K562 (cell line): Measurements from ENCODE around the gene AP1G2. TPM values are rescaled to one million over a fixed set of nuclear protein-coding genes. Genes with fewer than 3 reads are reported as not detected.

Source experiments
- ATAC-seq: fragments of 200-7000 bp; cut with Tn5 transposase; 3 replicates; pipeline ENCODE4 v1.9.1; 2020; ENCODE audit warnings: moderate library complexity
- BruUV-seq: library from RNA; stranded (reverse); fragments of 400-500 nt; replicated peaks from 2 replicates; lab custom pipeline; 2021; lab: Mats Ljungman, UMichigan
- CTCF ChIA-PET: fragments of 300-600 bp; formaldehyde crosslinking; extraction: SDS; loops from one replicate; lab custom pipeline; 2021; ENCODE audit warnings: low intra/inter-chr PET ratio; lab: Yijun Ruan, JAX
- POLR2A ChIA-PET: fragments of 300-600, 350-650 bp; sonication (Branson Sonifier 250); formaldehyde crosslinking; extraction: SDS; loops from one replicate; lab custom pipeline; 2021; ENCODE audit warnings: antibody characterized with exemption, inconsistent platforms; lab: Yijun Ruan, JAX
- DNase-seq, 4 experiments: peaks; one replicate each; pipeline versions ENCODE4 v3.0.0 to v3.0.0-alpha.2; 2011 to 2018; ENCODE audit warnings: low spot score in 3 of 4, mixed read lengths in 3 of 4; ENCODE audit errors: extremely low read depth in 1 of 4
- FAIRE-seq: peaks from 2 replicates; lab custom pipeline; 2011; peaks lifted over from hg19 to GRCh38; lab: Jason Lieb, UNC
- H2AFZ ChIP-seq: 2 replicates; pipeline ENCODE4 v1.6.0; 2011; ENCODE audit warnings: low read depth, low read length, control low read depth, inconsistent platforms
- H3K27ac ChIP-seq: fragments of 200-600 bp; 3 replicates; pipeline ENCODE4 v1.8.0; 2011; ENCODE audit warnings: low read depth, mild to moderate bottlenecking, control low read depth, inconsistent platforms, low read length, moderate library complexity, mixed read lengths; ENCODE audit errors: extremely low read depth
- H3K27me3 ChIP-seq, 2 experiments: fragments of 300-600 bp in 1 of 2; 2 replicates in 1 of 2; 3 replicates in 1 of 2; pipeline versions ENCODE4 v1.6.0 to v1.8.0; 2011; ENCODE audit warnings: inconsistent platforms in 2 of 2, low read length in 2 of 2, mild to moderate bottlenecking in 1 of 2, mixed read lengths in 1 of 2, moderate library complexity in 1 of 2; ENCODE audit not compliant: control insufficient read depth in 2 of 2, insufficient read depth in 2 of 2
- H3K36me3 ChIP-seq: fragments of 300-600 bp; 3 replicates; pipeline ENCODE4 v1.8.0; 2011; ENCODE audit warnings: mild to moderate bottlenecking, low read length, inconsistent platforms; ENCODE audit not compliant: control insufficient read depth, insufficient read depth
- H3K4me1 ChIP-seq, 2 experiments: fragments of 200-600 bp in 1 of 2; replicated peaks in 1 of 2; 2 replicates in 1 of 2; 3 replicates in 1 of 2; pipeline versions ENCODE4 v1.5.1 to v1.8.0; 2011; ENCODE audit warnings: inconsistent platforms in 2 of 2, low read length in 2 of 2, mild to moderate bottlenecking in 1 of 2, mixed read lengths in 1 of 2, moderate library complexity in 1 of 2; ENCODE audit not compliant: control insufficient read depth in 2 of 2, insufficient read depth in 2 of 2
- H3K4me2 ChIP-seq: 2 replicates; pipeline ENCODE4 v1.6.1; 2011; ENCODE audit warnings: low read length, control low read depth, inconsistent platforms, mixed read lengths; ENCODE audit not compliant: insufficient read depth
- H3K4me3 ChIP-seq: fragments of 200-600 bp; sonication (generic), shearing (Covaris generic); 2 replicates; pipeline ENCODE4 v1.5.1; 2016; ENCODE audit warnings: control low read depth, inconsistent platforms
- H3K79me2 ChIP-seq: fragments of 200-600 bp; 3 replicates; pipeline ENCODE4 v1.8.0; 2011; ENCODE audit warnings: low read length, inconsistent platforms; ENCODE audit not compliant: control insufficient read depth, insufficient read depth
- H3K9ac ChIP-seq, 2 experiments: 2 replicates each; pipeline versions ENCODE4 v1.6.0 to v1.6.1; 2011; ENCODE audit warnings: low read depth in 2 of 2, low read length in 2 of 2, control low read depth in 1 of 2, inconsistent platforms in 1 of 2, mild to moderate bottlenecking in 1 of 2, mixed read lengths in 1 of 2; ENCODE audit not compliant: insufficient read depth in 1 of 2
- H3K9me1 ChIP-seq: one replicate; pipeline ENCODE4 v1.6.0; 2011; ENCODE audit warnings: inconsistent platforms, mild to moderate bottlenecking, low read length, moderate library complexity; ENCODE audit not compliant: control insufficient read depth, insufficient read depth
- H3K9me3 ChIP-seq: replicated peaks from 2 replicates; pipeline ENCODE4 v1.5.1; 2011; ENCODE audit warnings: low read depth, low read length, inconsistent platforms; ENCODE audit not compliant: control insufficient read depth, insufficient read depth
- H4K20me1 ChIP-seq: replicated peaks from 2 replicates; pipeline ENCODE4 v1.6.1; 2011; ENCODE audit warnings: low read length, inconsistent platforms, mixed read lengths; ENCODE audit not compliant: control insufficient read depth, insufficient read depth
- ESRRB ChIP-seq: fragments of 250-450 bp; sonication (Bioruptor Pico); IDR thresholded peaks from 2 replicates; pipeline ENCODE4 v1.5.0; 2020; ENCODE audit warnings: mild to moderate bottlenecking, moderate library complexity, borderline replicate concordance
- GABPB2 ChIP-seq: fragments of 250-450 bp; sonication (Bioruptor Pico); conservative IDR thresholded peaks from 2 replicates; pipeline ENCODE4 v1.5.1; 2021; ENCODE audit warnings: mild to moderate bottlenecking
- IRF9 ChIP-seq: fragments of 450-650 bp; IDR thresholded peaks from 2 replicates; pipeline ENCODE4 v1.6.1; 2016; ENCODE audit warnings: missing biosample characterization, missing genetic modification characterization
- JUN ChIP-seq, 2 experiments: sonication (generic) in 1 of 2; formaldehyde crosslinking in 1 of 2; IDR thresholded peaks; 2 replicates each; pipeline versions ENCODE4 v1.6.1 to v1.8.0; 2012 to 2022; ENCODE audit warnings: borderline replicate concordance in 2 of 2, mild to moderate bottlenecking in 2 of 2, improper control_type of control experiment in 1 of 2, low read depth in 1 of 2, low read length in 1 of 2, missing genetic modification reagents in 1 of 2
- NFE2 ChIP-seq: IDR thresholded peaks from 2 replicates; pipeline ENCODE4 v1.6.1; 2014; ENCODE audit warnings: antibody characterized with exemption, low read depth
- NFIC ChIP-seq: fragments of 450-650 bp; IDR thresholded peaks from 2 replicates; pipeline ENCODE4 v1.6.1; 2017; ENCODE audit warnings: mild to moderate bottlenecking, inconsistent platforms
- NFYB ChIP-seq: IDR thresholded peaks from 2 replicates; pipeline ENCODE4 v1.6.1; 2011; ENCODE audit warnings: mild to moderate bottlenecking, moderate library complexity; ENCODE audit not compliant: insufficient read length; ENCODE audit errors: extremely low read depth
- PTTG1 ChIP-seq: fragments of 450-650 bp; IDR thresholded peaks from 2 replicates; pipeline ENCODE4 v1.6.1; 2016; ENCODE audit warnings: low read depth, mild to moderate bottlenecking, missing genetic modification characterization, missing compliant biosample characterization
- RAD21 ChIP-seq, 2 experiments: fragments of 250-450 bp in 1 of 2; fragments of 450-650 bp in 1 of 2; sonication (Bioruptor Pico) in 1 of 2; formaldehyde crosslinking in 1 of 2; IDR thresholded peaks in 1 of 2; conservative IDR thresholded peaks in 1 of 2; 2 replicates each; pipeline versions ENCODE4 v1.4.0 to v1.8.0; 2020 to 2022; ENCODE audit warnings: mild to moderate bottlenecking in 2 of 2, moderate library complexity in 1 of 2
- RBM34 ChIP-seq: fragments of 200-400 bp; formaldehyde crosslinking; IDR thresholded peaks from 2 replicates; pipeline ENCODE4 v1.6.1; 2018; ENCODE audit warnings: low read length, borderline replicate concordance; ENCODE audit not compliant: insufficient read depth
- USF2 ChIP-seq: sonication (generic); formaldehyde crosslinking; IDR thresholded peaks from 2 replicates; pipeline ENCODE4 v1.5.0; 2020; ENCODE audit warnings: missing genetic modification reagents
- ZBTB49 ChIP-seq: sonication (generic); formaldehyde crosslinking; IDR thresholded peaks from 2 replicates; pipeline ENCODE4 v1.8.0; 2022; ENCODE audit warnings: missing genetic modification reagents, mild to moderate bottlenecking, borderline replicate concordance
- ZNF174 ChIP-seq: fragments of 250-450 bp; sonication (Bioruptor Pico); IDR thresholded peaks from 2 replicates; pipeline ENCODE4 v1.4.0; 2020; ENCODE audit warnings: mild to moderate bottlenecking
- ZNF79 ChIP-seq: fragments of 250-450 bp; sonication (Bioruptor Pico); IDR thresholded peaks from 2 replicates; pipeline ENCODE4 v1.4.0; 2020; ENCODE audit warnings: low read depth, mild to moderate bottlenecking, moderate library complexity
- WGBS: fragments of 100-300 bp; shearing (Covaris generic); methylation state at CpG from one replicate; pipeline ENCODE4 v1.1.6; 2016; ENCODE audit warnings: low coverage, mixed read lengths; ENCODE audit not compliant: insufficient coverage; ENCODE audit errors: missing lambda C conversion rate; 5-methylcytosine and 5-hydroxymethylcytosine counted together
- in situ Hi-C: fragments of 300-500 bp; cut with MboI; formaldehyde crosslinking; loops from 4 replicates; pipeline ENCODE4 v1.15.0; 2018; ENCODE audit warnings: inconsistent platforms, mixed read lengths
- intact Hi-C: fragments of 100-400 bp; cut with micrococcal nuclease; formaldehyde crosslinking; loops from 2 replicates; pipeline ENCODE4 v1.14.2; 2022
- polyA plus RNA-seq, 8 experiments: library from polyadenylated mRNA; depleted of rRNA in 4 of 8; stranded (reverse) in 5 of 8; unstranded in 3 of 8; fragments of >200 nt; fragmentation: Nextera tagmentation in 2 of 8; fragmentation: Illumina TruSeq in 1 of 8; extraction: Ambion mirVana in 2 of 8; extraction: Trizol in 1 of 8; gene quantifications; 2 replicates each; pipeline versions ENCODE4 v1.2.1 to v1.2.3, GENCODE V29; 2011 to 2014; ENCODE audit warnings: inconsistent platforms in 1 of 8, missing spikeins in 1 of 8
- total RNA-seq, 7 experiments: library from RNA; depleted of rRNA in 6 of 7; stranded (reverse); fragments of >200 nt in 6 of 7; fragmentation: Illumina TruSeq in 2 of 7; extraction: Trizol in 2 of 7; gene quantifications; 2 replicates each; pipeline versions ENCODE4 v1.2.1 to v1.2.3, GENCODE V29; 2011 to 2021; ENCODE audit warnings: low replicate concordance in 1 of 7

The AP1G2 gene
- total and polyA plus RNA-seq, 9 of the 15 experiments (the other 6 are each of a cell fraction or from before 2014, with no cell fraction given): 19.1 to 83.5 (median 33.3) TPM

DNA sequence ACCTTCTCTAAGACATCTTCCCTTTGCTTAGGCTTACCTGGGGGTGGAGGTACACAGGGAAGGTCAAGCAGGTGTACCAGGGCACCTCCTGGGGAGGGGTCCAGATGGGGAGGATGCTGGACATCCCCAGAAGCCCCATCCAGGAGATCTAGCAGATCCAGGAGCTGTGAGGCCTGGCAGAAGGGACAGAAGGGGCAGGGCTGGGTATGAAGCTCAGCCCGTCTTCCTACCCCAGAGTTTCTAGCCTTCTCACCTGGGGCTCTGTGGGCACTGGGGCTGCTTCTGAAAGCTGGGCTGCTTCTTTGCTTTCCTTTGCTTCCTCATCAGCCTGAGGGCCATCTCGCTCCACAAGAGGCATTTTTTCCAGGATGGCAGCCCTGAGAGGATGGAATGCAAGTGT is 6.3 kb downstream of the AP1G2 start (continued):
- TF ChIP-seq USF2 (CRISPR knock-in tag): no peak
- TF ChIP-seq NFE2: no peak
- no peak for TF ChIP-seq ZNF79 (CRISPR knock-in tag)

DNA sequence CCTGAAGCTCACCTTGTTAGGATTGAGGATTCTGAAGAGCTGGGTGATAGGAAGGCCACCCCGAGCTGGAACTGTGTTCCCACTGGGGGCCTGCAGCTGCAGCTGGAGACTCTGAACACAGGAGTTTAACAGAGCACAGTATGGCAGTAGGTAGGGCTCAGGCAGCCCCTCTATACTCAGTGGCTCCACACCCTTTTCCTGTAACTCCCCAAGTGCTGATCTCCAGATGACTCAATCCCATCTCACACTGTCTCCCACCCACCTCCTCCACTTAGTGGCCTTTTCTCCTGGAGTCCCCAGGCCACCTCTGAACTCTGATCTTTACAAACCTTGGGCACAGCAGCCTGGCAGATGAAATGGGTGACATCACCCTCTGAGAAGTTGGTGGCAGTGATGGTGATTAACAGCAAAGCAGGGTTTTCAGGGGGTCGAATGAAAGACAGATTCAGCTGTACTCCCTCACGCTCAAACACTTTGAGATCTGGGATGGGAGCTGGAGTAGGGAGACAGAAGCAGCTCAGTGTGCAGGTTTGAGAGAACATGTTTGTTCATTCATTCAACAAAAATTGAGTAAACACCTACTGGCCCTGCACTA is 7.6 kb downstream of the AP1G2 start:
- H3K9ac ChIP-seq: no peak overlapping the region
- FAIRE-seq (no peak), ATAC-seq (no peak), DNase-seq (no peak)
- H4K20me1 ChIP-seq: 0 out of 2 replicates have a peak, but pooled peaks cover 3% of the 10 kb centered on the region
- H3K36me3 ChIP-seq: peaks cover 57% of the 10 kb centered on the region; the same call in 2 of the 3 replicates
- peaks cover 7 to 13% of the 10 kb centered on the region in 2 experiments; a peak in 3 of 5 replicates for H3K4me1 ChIP-seq
- no peaks in the 10 kb centered on the region for H3K27me3 ChIP-seq
- intact Hi-C loops (loop anchor here (1.0 to 10.0 kb wide), 3 partner anchors 82 to 438 kb away; partner anchors contain the start of gene PABPN1), in situ Hi-C loops (loop anchor here (5.0 to 10.0 kb wide), 2 partner anchors 73 to 295 kb away; no protein-coding TSS in a partner anchor)
- CTCF ChIA-PET: interaction anchor here (1.3 to 2.0 kb wide), 2 partner anchors 82 to 232 kb away, joined by 5 to 12 read pairs; no protein-coding TSS in a partner anchor
- POLR2A ChIA-PET: interaction anchor here (0.6 to 1.2 kb wide), 4 partner anchors 83 to 819 kb away, joined by 3 to 5 read pairs (median 4); partner anchors contain the start of gene PABPN1
- H3K4me3 ChIP-seq: no peak overlapping the region
- peaks cover 10% of the 10 kb centered on the region for H3K79me2 ChIP-seq
- no TSS peak for BruUV-seq
- 56% methylated on average over 3 of the region's 3 CpGs for WGBS
- H3K9me3 ChIP-seq: no peaks in the 10 kb centered on the region
- H3K4me2 ChIP-seq: no peak overlapping the region
- H3K27ac ChIP-seq: no peak overlapping the region
- no peak overlapping the region for H2AFZ ChIP-seq
- H3K9me1 ChIP-seq: no peaks in the 10 kb centered on the region
- TF ChIP-seq RBM34: no peak
- no peak for TF ChIP-seq PTTG1 (tag)
- no peak for TF ChIP-seq ZBTB49
- no peak for TF ChIP-seq NFIC
- TF ChIP-seq GABPB2 (CRISPR knock-in tag): no peak
- no peak for TF ChIP-seq ESRRB
- TF ChIP-seq RAD21 (CRISPR knock-in tag; conservative IDR thresholded peaks at IDR 0.05 in 1 of 2, IDR thresholded peaks at IDR 0.05 in 1 of 2): no peak
- no peak for TF ChIP-seq NFYB
- no peak for TF ChIP-seq IRF9
- no peak for TF ChIP-seq ZNF174 (CRISPR knock-in tag)
- no peak for TF ChIP-seq JUN (IDR thresholded peaks at IDR 0.05; ENCODE audit: borderline replicate concordance, low read depth, low read length)
- no peak for TF ChIP-seq JUN (CRISPR knock-in tag; IDR thresholded peaks at IDR 0.05; ENCODE audit: borderline replicate concordance)
